B cell (primary cell): ENCODE measurements around the gene GPR142. TPM values are rescaled to one million over a fixed set of nuclear protein-coding genes. Genes with fewer than 3 reads are reported as not detected.

Experiments
- ATAC-seq: fragments of 200-7000 bp; cut with Tn5 transposase; one replicate; pipeline ENCODE4 v1.10.0; 2021; ENCODE audit warnings: low read depth, mild to moderate bottlenecking, moderate number of reproducible peaks, moderate library complexity
- CTCF ChIA-PET: fragments of 350-600 bp; sonication (Branson Sonifier 250); formaldehyde crosslinking; loops from one replicate; lab custom pipeline; 2021; ENCODE audit warnings: antibody characterized with exemption, inconsistent platforms; lab: Charles Lee
- POLR2A ChIA-PET: fragments of 350-600 bp; sonication (Branson Sonifier 250); formaldehyde crosslinking; loops from one replicate; lab custom pipeline; 2021; ENCODE audit warnings: antibody characterized with exemption; lab: Charles Lee
- DNase-seq: peaks from one replicate; pipeline ENCODE4 v3.0.0; 2013
- H2AFZ ChIP-seq: 2 replicates; pipeline ENCODE4 v1.6.1; 2012; ENCODE audit warnings: mild to moderate bottlenecking, low read depth, low read length; ENCODE audit not compliant: insufficient read depth, poor library complexity, severe bottlenecking
- H3K27ac ChIP-seq, 2 donors: 1 replicate in 1 of 2; 2 replicates in 1 of 2; pipeline ENCODE4 v1.5.1; 2012 to 2013; ENCODE audit warnings: low read length in 2 of 2, mild to moderate bottlenecking in 2 of 2, moderate library complexity in 1 of 2
- H3K27me3 ChIP-seq, 4 experiments: fragments of 200-600 bp in 1 of 4; sonication (generic) in 1 of 4; replicated peaks in 1 of 4; 1 replicate in 2 of 4; 2 replicates in 2 of 4; pipeline versions ENCODE4 v1.6.1 to v1.7.0; 2013 to 2016; ENCODE audit warnings: low read length in 3 of 4, mild to moderate bottlenecking in 2 of 4, mixed read lengths in 1 of 4, moderate library complexity in 1 of 4; ENCODE audit not compliant: insufficient read depth in 4 of 4, control insufficient read depth in 3 of 4; ENCODE audit errors: control extremely low read depth in 1 of 4
- H3K36me3 ChIP-seq, 2 experiments: replicated peaks in 1 of 2; 1 replicate in 1 of 2; 2 replicates in 1 of 2; pipeline versions ENCODE4 v1.6.1 to v1.7.1; 2013; ENCODE audit warnings: low read length in 1 of 2; ENCODE audit not compliant: insufficient read depth in 2 of 2, control insufficient read depth in 1 of 2; ENCODE audit errors: control extremely low read depth in 1 of 2, extremely low read depth in 1 of 2
- H3K4me1 ChIP-seq, 2 donors: fragments of 200-600 bp in 1 of 2; sonication (generic) in 1 of 2; 1 replicate in 1 of 2; 2 replicates in 1 of 2; pipeline versions ENCODE4 v1.5.1 to v1.6.1; 2013 to 2017; ENCODE audit warnings: low read length in 2 of 2; ENCODE audit not compliant: control insufficient read depth in 2 of 2, insufficient read depth in 2 of 2
- H3K4me2 ChIP-seq: replicated peaks from 2 replicates; pipeline ENCODE3; 2012; ENCODE audit warnings: mild to moderate bottlenecking, low read depth, low read length; ENCODE audit not compliant: poor library complexity, severe bottlenecking
- H3K4me3 ChIP-seq, 5 experiments: fragments of 200-600 bp in 1 of 5; sonication (generic) in 1 of 5; 1 replicate in 3 of 5; 2 replicates in 2 of 5; pipeline versions ENCODE4 v1.5.1 to v1.7.0; 2011 to 2016; ENCODE audit warnings: low read length in 4 of 5, mild to moderate bottlenecking in 4 of 5, low read depth in 2 of 5, control low read depth in 1 of 5, moderate library complexity in 1 of 5; ENCODE audit not compliant: insufficient read depth in 1 of 5; ENCODE audit errors: control extremely low read depth in 1 of 5, extremely low read depth in 1 of 5
- H3K79me2 ChIP-seq: fragments of 200-600 bp; sonication (generic); one replicate; pipeline ENCODE4 v1.6.0; 2016; ENCODE audit warnings: low read length; ENCODE audit not compliant: control insufficient read depth, insufficient read depth
- H3K9ac ChIP-seq: fragments of 200-600 bp; sonication (generic); 2 replicates; pipeline ENCODE4 v1.6.1; 2017; ENCODE audit warnings: mild to moderate bottlenecking, low read length, moderate library complexity
- H3K9me3 ChIP-seq, 3 donors: one replicate each; pipeline versions ENCODE4 v1.6.1 to v1.7.1; 2013; ENCODE audit warnings: low read length in 2 of 3; ENCODE audit not compliant: control insufficient read depth in 2 of 3, insufficient read depth in 1 of 3; ENCODE audit errors: control extremely low read depth in 1 of 3
- H4K20me1 ChIP-seq: 2 replicates; pipeline ENCODE4 v1.6.0; 2012; ENCODE audit warnings: mild to moderate bottlenecking, low read length; ENCODE audit not compliant: insufficient read depth, control insufficient read depth, poor library complexity, severe bottlenecking
- H3K27ac Mint-ChIP-seq: one replicate; pipeline ENCODE4 v1.8.0; 2021; ENCODE audit warnings: mixed read lengths
- H3K27me3 Mint-ChIP-seq: one replicate; pipeline ENCODE4 v1.8.0; 2021; ENCODE audit warnings: mixed read lengths
- H3K4me1 Mint-ChIP-seq: one replicate; pipeline ENCODE4 v1.8.0; 2021; ENCODE audit warnings: mixed read lengths
- H3K4me3 Mint-ChIP-seq: one replicate; pipeline ENCODE4 v1.8.0; 2021; ENCODE audit warnings: mixed read lengths
- H3K9me3 Mint-ChIP-seq: one replicate; pipeline ENCODE4 v1.8.0; 2022; ENCODE audit warnings: mixed read lengths; ENCODE audit not compliant: insufficient read depth
- CTCF ChIP-seq: fragments of 200-600 bp; IDR thresholded peaks from one replicate; pipeline ENCODE4 v1.8.0; 2022; ENCODE audit warnings: antibody characterized with exemption, mild to moderate bottlenecking
- EZH2 ChIP-seq: IDR thresholded peaks from 2 replicates; pipeline ENCODE4 v1.6.1; 2012; ENCODE audit warnings: borderline replicate concordance, low read depth, mild to moderate bottlenecking, moderate library complexity, low read length; ENCODE audit not compliant: insufficient read depth, poor library complexity, severe bottlenecking
- WGBS: methylation state at CpG from one replicate; pipeline ENCODE4 v1.1.5; 2013; ENCODE audit warnings: missing lambda C conversion rate; ENCODE audit not compliant: insufficient coverage; 5-methylcytosine and 5-hydroxymethylcytosine counted together
- intact Hi-C: fragments of 100-400 bp; cut with micrococcal nuclease; formaldehyde crosslinking; loops from one replicate; pipeline ENCODE4 v1.10.0; 2022
- polyA plus RNA-seq: library from polyadenylated mRNA; depleted of rRNA; stranded (reverse); fragments of >200 nt; gene quantifications from 2 replicates; pipeline ENCODE4 v1.2.3, GENCODE V29; 2012
- total RNA-seq, 2 donors: library from RNA; stranded (reverse); fragments of 120-200 nt in 1 of 2; gene quantifications; 1 replicate in 1 of 2; 2 replicates in 1 of 2; pipeline versions ENCODE4 v1.2.3 to v1.2.4, GENCODE V29; 2013 to 2022

The GPR142 gene
- total and polyA plus RNA-seq, 2 donors (not counting 1 experiment from before 2014, with no cell fraction given) = not detected

- H3K4me1 Mint-ChIP-seq = no peaks in the 10 kb centered on the region
- intact Hi-C loops = no loop called here
- no peak overlapping the region for H3K27ac ChIP-seq
These were observed 19.7 kb upstream of the GPR142 start for GRCh38 chr17:74347646-74348045.

GRCh38 chr17:74349120-74349519, 18.2 kb upstream of the GPR142 start:
- Histone ChIP-seq H3K4me1 (no peaks in the 10 kb centered on the region), H3K9me3 (no peaks in the 10 kb centered on the region), H3K27me3 (peaks cover 0 to 21% (median 4%) of the 10 kb centered on the region in 4 experiments), H2AFZ (no peak overlapping the region), H3K9ac (no peak overlapping the region), H3K36me3 (no peaks in the 10 kb centered on the region), H3K79me2 (no peaks in the 10 kb centered on the region), H3K27ac (no peak overlapping the region), H3K4me2 (no peak overlapping the region), H3K4me3 (no peak overlapping the region), H4K20me1 (no peaks in the 10 kb centered on the region)
- peaks cover 4% of the 10 kb centered on the region for H3K4me1 Mint-ChIP-seq
- POLR2A ChIA-PET = interaction anchor here (0.6 kb wide), 1 partner anchor 405 kb away, joined by 7 read pairs; no protein-coding TSS in a partner anchor
- intact Hi-C loops = no loop called here
- no peak overlapping the region for H3K27ac Mint-ChIP-seq
- TF ChIP-seq CTCF (no peak), EZH2 (no peak)
- H3K4me3 Mint-ChIP-seq = no peak overlapping the region
- H3K27me3 Mint-ChIP-seq = peaks cover 33% of the 10 kb centered on the region
- 91% methylated on average over 16 of the region's 19 CpGs for WGBS
- CTCF ChIA-PET = no interaction called here
- no peaks in the 10 kb centered on the region for H3K9me3 Mint-ChIP-seq
- DNase-seq (no peak), ATAC-seq (no peak)

More at GRCh38 chr17:74347646-74348045, 19.7 kb upstream of the GPR142 start:
- no peak for TF ChIP-seq EZH2
- no peak for TF ChIP-seq CTCF
- no peak overlapping the region for H3K9ac ChIP-seq
- no peak overlapping the region for H3K4me3 ChIP-seq
- no peak for DNase-seq
- Mint-ChIP-seq H3K27me3 (peaks cover 22% of the 10 kb centered on the region), H3K4me3 (no peak overlapping the region), H3K27ac (no peak overlapping the region), H3K9me3 (no peaks in the 10 kb centered on the region)
- H3K4me1 ChIP-seq = no peaks in the 10 kb centered on the region
- no peaks in the 10 kb centered on the region for H3K36me3 ChIP-seq
- no peaks in the 10 kb centered on the region for H3K9me3 ChIP-seq
- CTCF ChIA-PET = no interaction called here
- no peak for ATAC-seq
- WGBS = 91% methylated on average over 13 of the region's 14 CpGs
- H4K20me1 ChIP-seq = no peaks in the 10 kb centered on the region
- H2AFZ ChIP-seq = no peak overlapping the region
- H3K27me3 ChIP-seq = peaks cover 0 to 7% (median 2%) of the 10 kb centered on the region in 4 experiments
- no peak overlapping the region for H3K4me2 ChIP-seq
- POLR2A ChIA-PET = no interaction called here
- H3K79me2 ChIP-seq = no peaks in the 10 kb centered on the region
